WTC11 (cell line): ENCODE results near the gene CDH2.

Experiments
- ATF1 ChIP-seq: sonication (generic); formaldehyde crosslinking; IDR thresholded peaks from 2 replicates; pipeline ENCODE4 v1.8.1; 2023; ENCODE audit warnings: mild to moderate bottlenecking, moderate library complexity, missing genetic modification reagents
- CREB1 ChIP-seq: sonication (generic); formaldehyde crosslinking; IDR thresholded peaks from 2 replicates; pipeline ENCODE4 v1.8.0; 2023; ENCODE audit warnings: mild to moderate bottlenecking, missing genetic modification reagents
- ZNF138 ChIP-seq: sonication (generic); formaldehyde crosslinking; conservative IDR thresholded peaks from 2 replicates; pipeline ENCODE4 v1.8.1; 2022; ENCODE audit warnings: mild to moderate bottlenecking, moderate library complexity, missing genetic modification reagents
- TF ChIP-seq, protein P1 (sequence below): fragments of 200-600 bp; IDR thresholded peaks from 2 replicates; pipeline ENCODE4 v1.8.0; 2022; ENCODE audit warnings: antibody characterized with exemption

DNA sequence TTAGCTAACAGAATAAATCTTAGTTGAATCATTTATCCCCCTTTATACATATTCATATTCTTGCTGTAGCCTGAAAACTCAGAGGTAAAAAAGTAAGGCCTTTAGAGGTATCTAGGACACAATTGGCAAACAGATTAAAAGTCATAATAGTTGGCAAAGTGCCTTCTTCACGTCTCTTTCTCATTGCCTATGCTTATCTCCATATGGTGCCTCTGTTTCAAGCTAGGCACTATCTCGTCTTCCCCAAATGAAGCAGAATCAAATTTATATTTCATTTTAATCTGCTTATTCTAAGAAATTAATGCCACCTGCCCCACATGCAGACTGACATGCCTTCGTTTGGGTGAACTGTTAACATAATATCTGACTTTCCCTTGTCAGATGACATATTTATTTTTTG is 245.4 kb downstream of the CDH2 start:
- TF ChIP-seq CREB1 (CRISPR knock-in tag): no peak
- no peak for TF ChIP-seq ZNF138
- TF ChIP-seq, protein P1, sequence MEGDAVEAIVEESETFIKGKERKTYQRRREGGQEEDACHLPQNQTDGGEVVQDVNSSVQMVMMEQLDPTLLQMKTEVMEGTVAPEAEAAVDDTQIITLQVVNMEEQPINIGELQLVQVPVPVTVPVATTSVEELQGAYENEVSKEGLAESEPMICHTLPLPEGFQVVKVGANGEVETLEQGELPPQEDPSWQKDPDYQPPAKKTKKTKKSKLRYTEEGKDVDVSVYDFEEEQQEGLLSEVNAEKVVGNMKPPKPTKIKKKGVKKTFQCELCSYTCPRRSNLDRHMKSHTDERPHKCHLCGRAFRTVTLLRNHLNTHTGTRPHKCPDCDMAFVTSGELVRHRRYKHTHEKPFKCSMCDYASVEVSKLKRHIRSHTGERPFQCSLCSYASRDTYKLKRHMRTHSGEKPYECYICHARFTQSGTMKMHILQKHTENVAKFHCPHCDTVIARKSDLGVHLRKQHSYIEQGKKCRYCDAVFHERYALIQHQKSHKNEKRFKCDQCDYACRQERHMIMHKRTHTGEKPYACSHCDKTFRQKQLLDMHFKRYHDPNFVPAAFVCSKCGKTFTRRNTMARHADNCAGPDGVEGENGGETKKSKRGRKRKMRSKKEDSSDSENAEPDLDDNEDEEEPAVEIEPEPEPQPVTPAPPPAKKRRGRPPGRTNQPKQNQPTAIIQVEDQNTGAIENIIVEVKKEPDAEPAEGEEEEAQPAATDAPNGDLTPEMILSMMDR: no peak
- no peak for TF ChIP-seq ATF1 (CRISPR knock-in tag)
